NCI-H526 treated with DMSO at 0.1 percent for 48 hours (cell line): ENCODE data around the gene PIWIL1.

Source experiments
- DNase-seq: peaks from one replicate; lab custom pipeline; 2025; lab: John Stamatoyannopoulos, UW

Gene PIWIL1

DNA sequence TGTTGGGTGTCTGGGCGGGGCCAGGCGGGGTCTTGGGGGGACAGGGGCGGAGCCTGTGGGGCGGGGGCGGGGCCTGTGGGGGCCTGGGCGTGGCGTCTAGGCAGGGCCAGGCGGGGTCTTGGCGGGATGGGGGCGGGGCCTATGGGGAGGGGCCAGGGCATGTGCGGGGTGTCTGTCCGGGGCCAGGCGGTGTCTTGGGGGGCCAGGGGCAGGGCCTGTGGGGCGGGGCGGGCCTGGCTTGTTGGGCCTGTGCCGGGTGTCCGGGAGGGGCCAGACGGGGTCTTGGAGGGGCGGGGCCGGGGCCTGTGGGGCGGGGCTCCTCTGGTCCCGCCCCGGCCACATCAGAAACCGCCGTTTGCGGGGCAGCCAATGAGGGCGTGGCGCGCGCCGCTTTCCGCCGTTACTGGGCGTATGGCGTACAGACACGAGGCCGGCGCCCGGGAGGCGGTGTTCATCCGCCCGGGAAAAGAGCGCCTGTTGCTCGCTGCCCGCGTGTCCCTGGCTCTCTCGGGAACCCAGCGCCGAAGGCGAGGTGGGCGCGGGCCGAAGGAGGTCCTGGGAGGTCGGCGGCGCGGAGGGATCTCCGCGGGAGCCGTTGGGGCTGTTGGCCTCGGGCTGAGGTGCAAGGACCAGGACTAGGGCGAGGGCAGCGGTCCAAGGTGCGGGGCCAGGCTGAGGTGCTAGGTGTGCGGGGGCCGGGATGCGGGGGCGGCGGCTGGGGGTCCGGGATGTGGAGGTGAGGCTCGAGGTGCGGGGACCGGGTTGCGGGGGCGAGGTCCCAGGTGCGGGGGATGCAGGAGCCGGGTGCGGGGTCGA is at the start of gene PIWIL1:
TSS of gene PIWIL1 (plus strand) at position 400 of the 816 bp plus-strand sequence. CDS start 4,705 bp downstream, outside the sequence.
- DNase-seq = no peak

DNA sequence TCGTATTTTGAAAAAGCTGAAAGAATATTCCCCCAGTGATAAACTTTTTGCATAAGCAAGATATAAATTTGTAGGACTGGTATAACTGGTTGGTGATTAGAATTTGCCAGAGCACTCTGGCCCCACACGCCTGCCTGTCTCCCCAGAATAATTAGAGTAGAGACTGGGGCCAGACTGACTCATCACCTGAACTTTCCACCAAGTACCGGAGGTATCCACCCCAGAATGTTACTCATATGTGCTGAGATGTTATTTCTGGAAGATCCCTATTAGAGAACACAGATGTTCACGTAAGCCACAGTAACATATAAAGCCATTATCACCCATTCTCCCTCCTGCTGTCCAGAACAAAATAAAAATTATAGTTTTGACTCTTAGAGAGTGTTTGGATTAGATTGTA is 49.5 kb upstream of the PIWIL1 start:
- no peak for DNase-seq

DNA sequence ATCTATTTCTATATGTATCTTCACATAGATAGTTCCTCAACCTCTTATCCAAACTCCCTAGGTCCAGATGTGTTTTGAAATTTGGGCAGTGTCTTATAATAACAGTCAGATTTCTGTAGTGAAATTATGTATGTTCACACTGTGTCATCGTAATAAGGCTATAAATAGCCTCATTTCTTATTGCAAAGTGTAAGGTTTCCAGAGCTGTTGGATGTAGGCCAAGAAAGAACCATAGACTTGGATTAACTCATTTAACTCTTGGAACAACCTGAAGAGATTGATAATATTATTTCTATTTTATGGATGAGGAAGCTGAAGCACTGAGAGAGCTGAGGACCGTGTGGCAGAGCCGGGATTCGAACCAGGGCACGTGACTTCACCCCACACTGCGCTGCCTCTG is 49.0 kb upstream of the PIWIL1 start:
- no peak for DNase-seq

DNA sequence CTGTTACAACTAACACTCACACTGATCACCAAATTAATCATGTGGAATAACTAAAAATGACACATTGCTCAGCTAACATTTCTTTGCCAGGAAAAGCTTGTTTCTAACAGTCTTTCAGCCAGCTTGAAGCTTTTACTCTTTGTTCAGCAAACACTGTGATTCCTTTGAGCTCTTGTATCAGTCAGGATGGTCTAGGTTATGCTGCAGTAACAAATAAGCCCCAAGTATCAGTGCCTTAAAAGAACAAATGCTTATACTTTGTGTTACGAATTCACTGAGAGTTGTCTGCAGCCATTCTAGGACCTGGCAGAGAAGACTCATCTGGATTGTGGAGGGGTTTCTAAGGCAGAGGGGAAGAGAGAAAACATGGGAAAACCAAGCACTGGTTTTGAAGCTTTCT is 47.6 kb upstream of the PIWIL1 start:
- no peak for DNase-seq

DNA sequence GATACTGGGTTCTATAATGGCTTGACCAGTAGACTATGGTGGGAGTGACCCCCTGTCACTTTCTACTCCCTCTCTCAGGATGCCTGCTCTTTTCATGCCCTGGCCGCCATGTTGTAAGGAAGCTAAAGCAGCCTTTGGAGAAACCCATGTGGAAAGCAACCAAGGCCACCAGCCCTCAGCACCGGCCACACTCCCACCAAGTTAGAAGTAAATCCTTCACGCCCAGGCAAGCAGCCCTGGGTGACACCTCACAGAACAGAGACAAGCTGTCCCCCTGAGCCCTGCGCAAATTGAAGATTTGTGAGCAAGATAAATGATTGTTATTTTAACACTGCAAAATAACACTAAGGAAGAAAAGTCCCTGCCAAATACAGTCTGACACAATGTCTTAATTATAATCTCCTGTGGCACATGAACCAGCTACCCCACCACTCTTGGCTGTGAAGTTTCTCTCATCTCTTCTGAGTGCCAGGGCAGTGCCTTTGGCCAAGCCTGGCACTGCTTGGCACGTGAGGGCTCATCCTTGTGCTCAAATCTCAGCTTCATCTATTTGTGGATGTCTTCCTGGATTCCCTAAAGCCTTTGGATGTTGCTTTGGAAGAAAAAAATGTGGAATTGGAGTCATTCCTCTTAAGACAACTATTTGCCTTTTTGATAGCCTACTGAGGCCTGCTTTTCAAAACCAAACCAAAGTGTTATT is 39.2 kb upstream of the PIWIL1 start:
- no peak for DNase-seq

DNA sequence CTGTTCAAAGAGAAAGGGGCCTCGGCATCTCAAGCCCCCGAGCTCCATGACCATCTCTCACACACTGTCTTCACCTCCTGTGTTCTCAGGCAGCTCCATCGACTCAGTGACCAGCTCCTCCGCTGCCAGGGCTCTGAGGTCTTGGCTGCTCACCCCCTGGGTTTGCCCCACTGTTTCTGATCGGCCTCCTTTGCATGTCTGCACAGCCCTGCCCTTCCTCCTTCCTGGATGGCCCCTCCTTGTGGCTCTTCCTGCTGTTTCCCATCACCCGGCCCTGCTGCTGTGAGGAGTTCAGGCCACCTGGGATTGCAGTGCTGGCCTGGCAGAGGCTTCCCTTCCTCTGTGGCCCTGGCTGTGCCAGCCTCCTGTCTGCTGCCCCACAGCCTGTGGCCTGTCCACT is 38.1 kb upstream of the PIWIL1 start:
- no peak for DNase-seq

DNA sequence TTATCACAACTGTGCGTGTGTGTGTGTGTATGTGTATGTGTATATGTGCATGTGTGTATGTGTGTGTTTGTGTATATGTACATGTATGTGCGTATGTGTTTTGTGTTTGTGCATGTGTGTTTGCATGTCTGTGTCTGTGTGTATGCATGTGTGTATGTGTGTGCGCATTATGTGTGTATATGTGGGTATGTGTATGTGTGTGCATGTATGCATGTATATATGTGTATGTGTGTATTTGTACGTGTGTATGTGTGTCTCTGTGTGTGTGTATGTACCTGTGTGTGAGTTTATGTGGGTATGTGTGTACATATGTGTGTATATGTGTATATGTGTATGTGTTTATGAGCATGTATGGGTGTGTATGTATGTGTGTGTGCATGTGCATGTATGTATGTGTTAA is 37.6 kb upstream of the PIWIL1 start:
- DNase-seq = no peak

DNA sequence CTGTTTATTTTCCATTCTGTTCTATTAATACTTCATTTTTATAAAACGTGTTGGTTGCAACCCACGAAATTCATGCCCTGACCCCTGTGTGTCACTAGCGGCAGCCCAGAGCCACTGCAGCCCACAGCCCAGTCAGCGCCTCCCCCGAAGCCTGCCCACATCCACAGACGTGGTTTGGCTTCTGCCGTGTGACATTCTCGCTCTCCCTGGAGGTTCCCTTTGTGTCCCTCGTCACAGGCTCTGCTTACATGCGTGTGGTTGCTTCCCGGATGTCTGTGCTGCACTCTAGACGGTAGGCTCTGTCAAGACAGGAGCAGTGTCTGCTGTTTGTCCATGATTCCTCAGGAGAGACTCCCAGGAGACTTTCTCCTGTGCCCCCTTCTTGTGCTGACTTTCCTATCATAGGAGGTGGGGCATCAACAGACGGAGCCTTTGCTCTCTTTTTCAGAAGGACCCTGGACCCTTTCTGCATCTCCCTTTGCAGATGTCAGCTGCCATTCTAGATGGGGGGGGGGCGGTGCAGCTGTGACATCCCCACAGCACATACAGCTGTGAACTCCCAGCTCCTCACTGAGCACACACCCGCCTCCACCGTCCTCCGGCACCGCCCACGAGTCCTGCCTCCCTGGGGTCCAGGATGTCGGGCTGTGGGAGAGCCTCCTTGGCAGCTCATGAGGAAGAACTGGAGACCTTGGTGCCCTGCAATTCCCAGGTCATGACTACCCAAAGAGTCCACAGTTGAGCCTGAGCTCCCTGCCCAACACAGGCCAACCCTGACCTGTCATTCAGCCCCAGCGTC is 36.8 kb upstream of the PIWIL1 start:
- DNase-seq = no peak

DNA sequence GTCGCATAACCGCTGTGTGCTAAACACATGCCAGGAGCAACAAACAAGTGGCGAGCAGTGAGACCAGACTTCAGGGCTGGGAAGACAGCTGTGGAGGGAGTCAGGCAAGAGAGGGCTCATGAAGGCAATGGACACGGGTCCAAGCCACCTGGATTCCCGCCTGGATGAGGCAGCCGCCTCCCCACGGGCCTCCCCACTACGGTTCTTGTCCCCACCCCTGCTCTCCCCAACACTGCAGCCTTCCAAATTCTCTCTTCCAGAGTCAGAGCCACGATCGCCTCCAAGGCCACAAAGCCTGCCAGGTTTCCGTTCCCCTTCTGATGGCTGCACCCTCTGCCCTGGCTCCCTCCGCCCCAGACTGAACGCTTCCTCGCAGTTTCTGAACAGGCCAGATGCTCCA is 36.1 kb upstream of the PIWIL1 start:
- DNase-seq = no peak

DNA sequence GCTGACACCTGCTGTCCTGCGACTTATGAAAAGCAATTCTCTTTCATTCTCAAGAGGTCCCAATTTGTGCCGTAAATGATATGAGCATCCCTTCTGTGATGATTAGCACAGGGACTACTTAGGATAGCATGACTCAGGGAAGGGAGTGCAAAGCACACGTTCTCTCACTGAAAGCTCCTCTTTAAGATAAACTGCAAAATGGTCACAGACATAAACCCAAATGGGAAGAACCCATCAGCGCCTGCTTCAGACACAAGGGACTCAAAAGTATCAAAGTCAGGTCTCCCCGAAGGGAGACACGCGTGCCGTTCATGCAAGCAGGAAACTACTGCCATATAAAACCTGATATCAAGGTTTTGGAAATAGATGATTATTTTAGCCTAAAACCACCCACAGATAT is 33.9 kb upstream of the PIWIL1 start:
- DNase-seq = no peak

DNA sequence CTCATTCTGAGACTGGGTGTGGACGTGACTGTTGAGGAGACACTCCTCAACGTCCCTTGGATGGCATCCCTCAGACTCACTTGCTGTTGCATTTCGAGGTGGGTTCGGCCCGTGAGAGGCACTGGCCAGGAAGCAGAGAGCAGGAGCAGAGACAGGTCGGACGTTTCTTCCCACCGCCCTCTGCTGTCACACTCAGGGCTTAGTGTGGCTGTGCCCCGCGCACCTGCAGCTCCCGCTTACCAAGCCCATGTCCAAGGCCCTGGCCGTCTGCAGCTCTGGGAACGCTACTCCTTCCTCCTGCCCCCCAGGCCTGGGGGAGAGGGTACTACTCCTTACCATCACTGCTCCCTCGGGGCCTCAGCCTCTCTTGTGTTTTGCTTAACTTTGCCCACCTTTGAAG is 29.8 kb upstream of the PIWIL1 start:
- DNase-seq = no peak

DNA sequence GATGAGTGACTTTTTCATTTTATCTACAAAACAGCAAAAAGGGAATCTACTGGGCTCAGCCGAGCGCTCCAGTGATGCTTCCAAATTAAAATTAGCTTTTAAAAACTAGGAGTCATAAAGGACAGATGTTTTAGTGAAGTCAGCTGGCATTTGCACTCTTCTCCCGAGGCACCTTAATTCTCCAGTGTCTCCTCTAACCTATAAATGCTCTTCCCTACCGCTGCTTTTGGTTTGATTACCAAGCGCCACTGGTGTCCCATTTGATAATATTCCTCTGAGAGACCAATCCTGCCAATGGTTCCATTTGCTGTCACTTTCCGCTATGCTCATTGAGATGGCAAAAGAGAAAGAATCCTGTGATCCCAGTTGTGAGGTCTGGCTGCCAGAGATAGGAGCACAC is 29.3 kb upstream of the PIWIL1 start:
- DNase-seq = no peak

DNA sequence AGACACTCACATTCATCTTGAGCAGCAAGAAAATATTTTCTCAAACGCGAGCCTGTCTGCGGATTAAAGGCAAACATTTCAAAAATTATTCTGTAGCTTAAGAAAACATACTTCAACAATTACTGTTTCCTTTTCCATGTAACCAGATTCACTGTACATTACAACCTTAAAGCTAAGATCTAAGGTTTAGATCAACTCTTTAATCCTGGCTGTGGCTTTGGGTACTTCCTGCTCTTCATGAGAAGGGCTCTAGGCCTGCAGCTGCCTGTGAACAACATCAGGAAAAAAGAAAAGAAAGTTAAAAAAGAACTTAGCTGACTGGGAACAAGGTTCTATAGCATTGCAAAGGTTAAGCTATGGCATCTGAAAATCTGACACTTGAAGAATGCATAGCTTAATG is 21.4 kb upstream of the PIWIL1 start:
- DNase-seq = no peak

DNA sequence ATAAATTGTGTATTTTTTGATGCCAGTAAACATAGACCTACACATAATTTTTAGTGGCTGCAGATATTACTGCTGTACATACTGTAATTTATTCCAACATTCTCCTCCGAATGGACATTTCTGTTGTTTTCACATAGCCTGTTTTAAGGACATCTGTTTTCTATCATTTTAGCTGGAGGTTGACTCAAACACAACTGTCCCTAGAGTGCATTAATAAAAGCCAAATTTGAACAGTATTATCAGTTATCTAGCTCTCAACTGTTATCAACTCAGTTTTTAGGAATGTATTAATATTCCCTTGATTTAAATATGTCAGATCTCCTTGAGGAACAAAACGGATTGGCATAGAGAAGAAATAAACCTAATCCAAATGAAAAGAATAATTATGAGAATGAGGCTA is 17.2 kb upstream of the PIWIL1 start:
- DNase-seq = no peak

DNA sequence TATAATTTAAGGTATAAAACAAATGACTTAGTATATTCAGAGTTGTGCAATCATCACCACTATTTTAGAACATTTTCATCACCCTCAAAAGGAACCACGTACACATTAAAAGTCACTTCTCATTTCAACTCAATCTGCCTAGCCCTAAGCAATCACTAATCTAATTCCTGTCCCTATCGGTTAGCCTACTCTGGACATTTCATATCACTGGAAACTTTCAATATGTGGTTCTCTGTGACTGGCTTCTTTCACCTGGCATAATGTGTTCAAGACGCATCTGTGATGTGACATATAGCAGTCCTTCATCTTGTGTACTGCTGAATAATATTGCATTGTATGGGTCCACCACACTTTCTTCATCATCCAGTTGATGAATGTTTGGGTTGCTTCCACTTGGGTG is 15.4 kb upstream of the PIWIL1 start:
- DNase-seq = no peak

DNA sequence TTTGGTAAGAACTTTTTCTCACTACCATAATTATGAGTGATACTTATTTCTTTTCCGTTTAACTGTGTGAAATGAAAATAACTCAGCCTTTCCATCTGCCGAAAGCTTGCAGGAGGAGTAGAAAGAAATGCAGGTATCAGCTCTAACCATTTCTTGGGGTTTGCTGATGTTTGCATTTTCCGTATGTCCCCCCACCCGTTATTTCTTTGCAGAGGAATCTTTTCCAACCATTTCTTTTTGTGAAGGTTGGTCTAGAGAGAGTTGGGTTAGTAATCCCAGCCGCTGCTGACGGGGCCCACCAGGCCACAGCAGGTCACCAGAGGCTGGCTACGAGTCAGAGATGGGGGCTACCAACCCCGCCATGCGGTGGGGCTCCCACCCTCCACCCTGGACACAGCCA is 7.0 kb upstream of the PIWIL1 start:
- no peak for DNase-seq

DNA sequence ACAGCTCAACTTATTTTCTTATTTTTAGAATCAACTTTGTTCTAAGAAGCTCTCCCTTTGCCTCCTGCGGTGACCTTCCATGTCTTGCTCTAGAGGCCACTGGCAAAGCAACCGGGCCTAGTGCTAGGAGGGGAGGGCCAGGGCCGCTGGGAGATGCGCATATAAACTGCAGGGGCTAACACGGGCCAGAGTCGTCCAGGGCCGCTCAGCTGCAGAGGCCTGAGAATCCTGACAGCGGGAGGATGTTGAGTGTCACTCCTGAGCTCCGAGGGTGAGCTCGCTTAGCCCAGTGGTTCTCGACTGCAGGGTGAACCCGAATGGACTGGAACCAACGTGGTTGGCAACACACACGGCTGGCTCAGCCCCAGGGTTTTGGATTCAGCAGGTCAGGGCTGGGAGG is 6.5 kb upstream of the PIWIL1 start:
- no peak for DNase-seq

DNA sequence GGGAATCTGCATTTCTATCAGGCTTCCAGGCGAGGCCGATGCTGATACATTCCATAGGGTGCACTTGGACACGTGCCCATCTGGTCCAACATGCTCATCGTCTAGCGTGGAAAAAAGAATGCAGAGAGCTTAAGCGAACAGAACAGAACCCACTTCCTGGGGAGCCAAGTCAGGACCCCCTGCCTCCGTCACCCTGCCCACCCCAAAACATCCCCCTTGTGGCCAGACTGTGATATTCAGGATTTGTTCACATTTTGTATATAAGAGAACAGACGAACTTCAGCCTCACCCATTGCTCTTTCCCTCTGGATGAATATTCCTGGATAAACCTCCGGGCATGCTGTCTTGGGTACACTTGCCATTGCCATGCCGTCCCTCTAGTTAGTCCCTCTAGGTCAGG is 4.3 kb upstream of the PIWIL1 start:
- no peak for DNase-seq

DNA sequence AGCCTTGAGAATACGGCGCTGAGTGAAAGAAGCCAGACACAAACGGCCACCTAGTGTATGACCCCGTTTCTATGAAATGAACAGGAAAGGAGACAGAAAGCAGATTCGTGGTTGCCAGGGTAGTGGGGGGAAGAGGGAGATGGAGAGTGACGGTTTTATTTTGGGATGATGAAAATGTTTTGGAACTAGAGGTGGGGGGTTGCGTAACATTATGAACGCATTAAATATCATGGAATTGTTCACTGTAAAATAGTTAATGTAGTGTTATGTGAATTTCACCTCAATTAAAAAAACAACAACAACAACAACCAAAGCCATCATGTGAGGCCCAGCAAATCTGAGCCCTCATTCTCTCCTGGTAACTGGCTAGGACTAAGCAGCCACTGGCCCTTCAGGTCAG is 3.3 kb upstream of the PIWIL1 start:
- DNase-seq = no peak

DNA sequence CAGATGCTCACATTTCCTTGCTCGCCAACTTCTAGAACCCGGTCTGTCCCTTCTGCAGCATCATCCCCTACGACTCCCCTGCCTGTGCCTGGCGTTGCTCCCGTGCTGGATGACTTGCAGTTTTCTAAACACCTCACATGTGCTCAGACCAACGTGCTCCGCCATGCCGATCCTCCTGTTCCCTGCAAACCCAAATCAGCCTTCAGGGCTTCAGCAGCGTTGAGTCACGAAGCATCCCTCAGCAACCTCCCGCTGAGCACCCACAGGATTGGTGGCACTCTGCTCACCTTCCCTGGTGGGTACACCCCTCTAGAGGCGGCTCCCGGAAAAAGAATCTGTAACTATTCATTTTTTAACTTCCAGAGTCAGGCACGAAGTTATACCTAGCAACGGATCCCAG is 2.8 kb upstream of the PIWIL1 start:
- DNase-seq = no peak

DNA sequence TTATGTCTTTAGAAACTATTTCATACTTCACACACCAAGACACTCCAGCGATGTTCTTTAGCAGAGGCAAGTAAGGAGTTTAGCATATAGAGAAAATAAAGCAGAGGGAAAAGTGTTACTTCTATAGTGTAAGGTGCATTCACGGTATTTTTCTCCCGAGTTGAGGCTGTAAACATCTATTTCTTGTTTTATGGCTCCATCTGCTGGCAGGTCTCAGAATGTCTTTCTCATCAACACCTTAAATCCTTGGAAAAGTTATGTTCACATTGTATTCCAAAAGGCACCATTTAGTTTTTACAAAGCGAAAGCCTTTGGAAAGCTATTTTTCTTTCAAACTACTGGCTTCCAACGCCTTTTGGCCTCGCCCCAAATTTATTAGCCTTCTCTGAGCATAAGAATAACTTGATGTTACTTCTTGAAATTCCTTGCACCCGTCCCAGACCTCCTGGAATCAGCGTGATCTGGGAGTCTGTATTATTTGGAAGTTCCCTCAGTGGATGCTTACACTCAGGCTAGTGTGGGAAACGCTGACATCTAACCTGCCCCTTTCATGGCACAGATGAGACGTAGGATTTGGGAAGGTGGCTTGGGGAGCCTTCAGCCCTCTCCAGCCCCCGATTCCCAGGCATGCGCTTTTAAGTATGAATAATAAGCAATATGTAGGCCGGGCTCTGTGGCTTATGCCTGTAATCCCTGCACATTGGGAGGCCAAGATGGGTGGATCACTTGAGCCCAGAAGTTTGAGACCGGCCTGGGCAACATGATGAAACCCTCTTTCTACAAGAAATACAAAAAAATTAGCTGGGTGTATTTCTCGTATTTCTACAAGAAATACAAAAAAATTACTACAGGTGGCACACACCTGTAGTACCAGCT is 1.9 kb upstream of the PIWIL1 start:
- peak; percentile 20 for DNase-seq
